Stimulated activated CD8-positive, alpha-beta memory T cell treated with anti-CD3 and anti-CD28 coated beads, Interleukin-7, amount 100 ng/mL, for 24 hours (primary cell): ENCODE results near the gene ARHGEF16.

Experiments
- DNase-seq: peaks from one replicate; pipeline ENCODE4 v3.0.0-alpha.2; 2020; ENCODE audit warnings: low read depth

ARHGEF16 gene

DNA sequence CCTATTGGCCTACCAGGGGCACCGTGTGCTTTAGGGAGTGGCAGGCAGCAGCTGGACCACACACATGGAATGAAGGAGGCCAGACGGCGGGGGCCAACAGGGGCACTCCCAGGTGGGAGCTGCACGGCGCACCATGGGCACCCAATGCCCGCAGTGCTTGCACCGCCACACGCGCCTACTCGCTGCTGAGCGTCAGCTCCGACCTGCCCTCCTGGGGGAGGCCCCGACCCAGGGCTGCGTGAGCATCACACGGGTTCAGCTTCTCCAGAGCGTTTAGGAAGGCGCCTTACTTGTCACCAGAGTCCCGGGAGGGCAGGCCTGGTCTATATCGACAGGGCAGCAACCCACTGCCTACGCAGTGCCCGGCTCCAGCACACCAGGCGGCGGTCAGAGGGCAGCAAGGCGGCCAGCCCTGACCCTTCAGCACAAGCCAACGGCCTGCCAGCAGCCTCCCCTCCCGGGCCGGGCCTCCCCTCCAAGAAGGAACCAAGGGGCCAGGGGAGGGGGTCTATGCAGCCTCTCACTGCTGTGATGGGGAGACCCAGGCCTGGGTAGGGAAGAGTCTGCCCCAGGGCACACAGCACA, 64.9 kb downstream of the ARHGEF16 start:
- no peak for DNase-seq

DNA sequence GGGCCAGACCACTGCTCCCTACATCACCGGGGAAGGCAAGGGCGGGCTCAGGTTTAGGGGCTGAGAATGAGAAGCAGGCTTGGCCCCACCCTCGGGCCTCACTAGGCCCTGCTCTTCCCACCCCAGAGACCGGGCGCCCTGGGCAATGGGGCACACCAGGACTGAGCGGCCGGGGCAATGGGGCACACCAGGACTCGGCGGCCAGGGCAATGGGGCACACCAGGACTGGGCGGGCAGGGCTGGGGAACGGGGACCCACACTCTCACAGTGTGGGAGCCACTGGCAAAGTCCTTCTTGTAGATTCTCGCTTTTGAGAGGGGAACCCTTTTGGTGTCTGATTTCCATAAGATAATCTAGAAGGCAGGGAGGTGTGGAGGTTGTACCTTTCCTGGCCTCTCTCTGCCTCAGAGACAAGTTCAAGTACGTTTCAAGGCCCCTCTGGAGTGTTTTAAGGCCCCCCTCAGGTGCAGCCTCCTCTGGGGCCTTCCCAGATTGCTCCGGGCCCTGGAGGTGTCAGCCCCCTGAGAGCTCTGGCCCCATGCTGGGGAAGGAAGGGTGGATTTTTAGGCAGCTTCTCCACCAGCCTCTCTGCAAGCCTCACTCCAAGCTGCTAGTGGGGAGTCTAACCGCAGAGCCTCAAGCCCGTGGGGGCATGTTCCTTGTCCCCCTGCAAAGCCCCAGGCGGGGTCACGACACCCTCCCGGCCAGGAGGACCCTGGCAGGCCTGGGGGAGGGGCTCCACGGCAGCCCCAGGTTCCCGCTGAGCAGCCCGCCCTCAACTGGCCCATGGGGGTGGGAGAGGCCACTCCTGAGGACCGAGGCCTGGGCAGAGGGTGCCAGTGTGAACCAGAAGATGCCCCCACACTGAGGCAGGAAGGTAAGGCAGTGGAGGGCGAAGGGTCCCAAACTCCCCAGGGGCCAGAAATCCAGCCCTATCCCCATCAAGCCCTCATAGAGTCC, 66.2 kb downstream of the ARHGEF16 start:
- no peak for DNase-seq

DNA sequence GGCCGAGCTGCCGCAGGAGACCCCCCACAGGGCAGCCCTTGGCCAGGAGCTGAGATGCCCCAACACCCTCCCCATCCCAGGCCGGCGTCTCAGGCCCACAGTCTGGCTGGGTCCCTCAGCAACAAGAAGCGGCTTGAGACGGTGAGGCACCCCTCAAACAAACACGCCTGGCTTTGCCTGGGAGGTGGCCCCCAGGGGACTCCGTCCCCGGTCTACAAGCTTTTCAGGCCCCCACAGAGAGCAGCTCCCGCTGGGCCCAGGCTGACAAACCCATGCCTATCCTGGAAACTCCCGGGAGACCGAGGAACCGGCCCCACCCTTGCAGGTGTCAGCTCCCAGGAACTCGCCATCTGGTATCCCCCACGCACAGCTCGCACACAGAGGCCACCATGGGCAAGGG, 67.0 kb downstream of the ARHGEF16 start:
- DNase-seq, result no peak

DNA sequence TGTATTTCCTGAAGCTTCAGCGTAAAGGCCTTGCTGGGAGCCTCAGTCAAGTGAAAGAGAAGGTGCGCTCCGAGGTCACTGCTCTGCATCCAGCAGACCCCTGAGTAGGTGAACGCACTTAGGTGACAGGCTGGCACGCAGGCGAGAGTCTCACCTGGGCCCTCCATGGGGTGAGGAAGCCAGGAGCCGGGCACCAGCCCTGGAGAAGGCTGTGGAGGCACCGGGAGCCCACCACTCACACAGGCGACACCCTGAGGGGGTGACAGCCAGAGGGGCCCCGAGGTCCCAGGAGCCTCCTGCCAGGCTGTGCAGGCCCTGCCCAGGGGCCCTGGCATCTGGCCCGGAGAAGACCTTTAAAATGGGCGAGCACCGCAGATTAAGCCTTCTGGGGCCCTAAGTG, 67.6 kb downstream of the ARHGEF16 start:
- no peak for DNase-seq

DNA sequence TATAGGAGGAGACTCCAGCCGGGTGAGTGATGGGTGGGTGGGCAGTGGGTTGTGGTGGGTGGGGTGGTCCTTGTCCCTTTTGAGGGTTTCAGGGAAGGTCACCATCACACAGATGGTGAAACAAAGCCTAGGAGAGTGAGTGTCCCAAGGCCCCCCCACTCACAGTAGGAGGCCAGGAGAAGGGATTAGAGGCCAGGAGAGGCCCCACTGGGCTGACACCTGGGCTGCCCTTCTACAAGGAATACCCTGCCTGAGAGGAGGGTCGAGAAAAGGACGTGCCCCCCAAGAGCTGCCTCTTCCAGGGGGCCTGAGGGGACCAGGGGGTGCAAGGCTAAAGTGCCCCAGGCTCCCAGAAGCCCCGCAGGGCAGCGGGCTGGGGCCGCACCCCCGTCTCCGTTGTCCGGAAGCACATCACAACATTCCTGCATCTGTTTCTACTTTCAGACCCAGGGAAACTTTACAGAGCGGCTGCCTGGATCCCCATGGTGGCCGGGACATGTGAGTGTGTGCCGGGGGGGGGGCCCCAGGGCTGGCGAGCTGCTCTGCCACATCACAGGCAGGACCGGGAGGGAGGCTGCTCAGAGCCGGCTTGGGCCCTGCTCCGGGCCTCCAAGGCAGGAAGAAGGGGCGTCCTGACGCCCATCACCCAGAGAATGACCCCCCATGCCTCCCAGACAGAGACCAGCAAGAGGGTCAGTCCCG, 68.2 kb downstream of the ARHGEF16 start:
- no peak for DNase-seq

DNA sequence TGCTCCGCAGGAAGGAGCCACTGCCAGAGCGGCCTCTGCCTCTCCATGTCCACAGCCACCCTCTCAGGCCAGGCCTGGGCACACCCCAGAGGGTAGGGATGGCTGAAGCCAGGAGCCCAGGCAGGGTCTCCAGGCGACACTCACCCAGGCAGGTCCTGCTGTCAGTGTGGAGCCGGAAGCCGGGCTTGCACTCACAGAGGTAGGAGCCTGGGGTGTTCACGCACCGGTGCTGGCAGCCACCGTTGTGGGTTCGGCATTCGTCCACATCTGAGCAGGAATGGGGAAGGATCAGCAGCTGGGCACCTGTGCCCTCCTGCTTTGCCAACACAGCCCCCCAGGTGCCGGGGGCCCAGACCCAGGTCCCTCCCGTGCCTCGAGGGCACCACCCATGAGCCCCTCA, 69.5 kb downstream of the ARHGEF16 start:
- DNase-seq, result no peak

DNA sequence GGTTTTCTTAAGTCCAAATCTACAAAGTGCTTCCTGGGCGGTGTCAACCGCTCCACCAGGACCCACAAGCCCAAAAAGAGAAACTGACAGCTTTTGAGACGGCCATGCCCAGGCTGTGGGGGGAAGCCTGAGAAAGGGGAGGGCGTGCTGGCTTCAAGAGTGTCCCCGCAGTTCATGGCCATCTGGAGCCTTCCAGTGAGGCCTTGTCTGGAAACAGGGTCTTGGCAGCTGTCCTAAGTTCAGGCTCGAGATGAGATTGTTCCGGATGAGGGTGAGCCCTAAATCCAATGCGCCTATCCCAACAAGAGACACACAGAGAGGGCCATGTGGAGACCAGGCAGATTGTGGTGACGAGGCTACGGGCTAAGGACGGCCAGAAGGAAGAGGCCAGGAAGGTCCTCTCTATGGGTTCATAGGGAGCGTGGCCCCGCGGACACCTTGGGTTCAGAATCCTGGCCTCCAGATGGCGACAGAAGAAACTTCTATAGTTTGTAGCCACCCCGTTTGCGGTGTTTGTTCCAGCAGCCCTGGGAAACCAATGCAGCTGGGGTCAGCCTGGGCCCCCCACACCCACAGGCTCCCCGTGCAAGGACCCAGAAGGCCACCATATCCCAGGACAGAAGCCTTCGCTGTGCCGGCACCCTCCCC, 70.2 kb downstream of the ARHGEF16 start:
- no peak for DNase-seq

DNA sequence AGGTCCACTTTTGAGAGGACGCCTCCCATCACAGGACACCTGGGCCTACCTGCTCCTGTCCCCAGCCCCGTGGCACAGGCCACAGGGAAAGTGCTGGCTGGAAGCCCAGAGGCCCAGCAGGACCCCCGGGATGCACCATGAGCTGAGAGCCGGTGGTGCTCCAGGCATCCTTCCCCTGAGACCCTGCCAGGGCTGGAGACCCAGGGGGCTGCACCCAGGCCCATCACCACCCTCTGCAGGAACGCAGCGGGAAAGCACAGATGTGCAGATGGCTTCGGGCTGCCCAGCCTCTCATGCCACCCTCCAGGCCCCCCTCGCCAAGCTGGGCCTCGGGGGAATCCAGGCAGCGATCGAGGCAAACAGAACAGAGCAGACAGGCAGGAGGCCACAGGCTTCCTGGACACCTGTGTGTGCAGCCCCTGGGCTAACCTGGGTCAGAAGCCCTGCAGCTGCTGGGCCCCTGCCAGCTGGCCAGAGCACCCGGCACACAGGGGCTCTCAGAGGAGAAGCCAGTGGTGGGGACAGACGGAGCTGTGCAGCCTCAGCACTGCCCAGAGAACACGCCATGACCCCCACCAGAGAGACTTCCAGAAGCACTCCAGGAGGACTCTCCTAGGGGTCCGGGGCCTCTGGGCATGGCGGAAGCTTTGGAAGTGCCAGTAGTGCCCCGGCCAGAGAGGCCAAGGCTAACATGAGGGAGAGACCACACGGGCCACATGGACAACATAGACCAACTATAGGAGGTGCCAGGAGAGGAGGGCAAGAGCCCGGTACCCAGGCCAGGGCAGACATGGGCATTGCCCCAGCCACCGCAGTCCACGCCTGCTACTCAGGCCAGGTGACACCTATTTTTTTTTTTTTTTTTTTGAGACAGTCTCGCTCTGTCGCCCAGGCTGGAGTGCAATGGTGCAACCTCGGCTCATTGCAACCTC, 71.4 kb downstream of the ARHGEF16 start:
- DNase-seq, result no peak

DNA sequence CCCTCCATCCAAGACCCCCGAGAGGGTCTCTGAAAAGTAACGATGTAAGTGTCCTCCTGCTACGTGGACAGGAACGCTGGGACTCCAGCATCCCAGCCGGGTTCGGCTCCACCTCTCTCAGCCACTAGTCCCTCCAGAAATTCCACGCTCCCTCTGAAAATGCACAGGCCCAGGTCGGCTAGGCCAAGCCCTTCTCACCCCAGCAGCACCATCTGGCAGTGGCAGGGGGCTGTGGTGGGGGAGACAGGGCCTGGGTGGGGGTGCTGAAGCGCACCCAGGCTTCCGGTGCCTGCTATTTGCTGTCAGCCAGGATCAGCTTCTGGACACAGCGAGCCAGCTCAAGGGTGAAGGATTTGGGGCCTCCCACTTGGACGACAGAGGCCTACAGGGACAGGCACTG, 73.3 kb downstream of the ARHGEF16 start:
- no peak for DNase-seq

DNA sequence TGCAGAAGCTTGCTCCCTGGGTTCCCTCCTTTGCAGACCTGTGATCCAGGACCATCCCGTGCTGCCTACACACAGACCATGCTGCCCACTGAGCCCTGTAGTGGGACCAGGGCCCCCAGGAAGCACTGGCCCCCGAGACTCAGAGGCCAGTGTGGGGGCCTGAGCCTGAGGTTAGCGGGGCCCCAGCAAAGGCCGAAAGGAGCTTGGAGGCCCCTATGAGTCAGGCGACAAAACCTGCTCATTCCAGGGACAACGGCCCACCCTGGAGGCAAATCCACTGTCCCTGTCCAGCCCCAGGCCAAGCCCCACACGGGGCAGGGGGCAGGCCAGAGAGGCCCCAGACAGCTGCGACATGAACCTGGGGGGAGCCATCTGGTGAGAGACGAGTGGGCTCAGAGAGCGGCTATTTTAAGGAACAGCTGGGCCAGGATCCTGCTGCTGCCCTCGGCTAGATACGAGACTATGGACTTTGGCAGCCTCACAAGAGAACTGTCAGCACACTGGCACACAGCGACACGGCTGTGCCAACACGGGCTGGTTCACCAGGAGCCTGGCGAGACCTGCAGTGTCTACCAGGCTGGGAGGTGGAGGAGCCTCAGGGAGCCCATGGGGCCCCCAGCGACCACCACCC, 74.7 kb downstream of the ARHGEF16 start:
- no peak for DNase-seq

DNA sequence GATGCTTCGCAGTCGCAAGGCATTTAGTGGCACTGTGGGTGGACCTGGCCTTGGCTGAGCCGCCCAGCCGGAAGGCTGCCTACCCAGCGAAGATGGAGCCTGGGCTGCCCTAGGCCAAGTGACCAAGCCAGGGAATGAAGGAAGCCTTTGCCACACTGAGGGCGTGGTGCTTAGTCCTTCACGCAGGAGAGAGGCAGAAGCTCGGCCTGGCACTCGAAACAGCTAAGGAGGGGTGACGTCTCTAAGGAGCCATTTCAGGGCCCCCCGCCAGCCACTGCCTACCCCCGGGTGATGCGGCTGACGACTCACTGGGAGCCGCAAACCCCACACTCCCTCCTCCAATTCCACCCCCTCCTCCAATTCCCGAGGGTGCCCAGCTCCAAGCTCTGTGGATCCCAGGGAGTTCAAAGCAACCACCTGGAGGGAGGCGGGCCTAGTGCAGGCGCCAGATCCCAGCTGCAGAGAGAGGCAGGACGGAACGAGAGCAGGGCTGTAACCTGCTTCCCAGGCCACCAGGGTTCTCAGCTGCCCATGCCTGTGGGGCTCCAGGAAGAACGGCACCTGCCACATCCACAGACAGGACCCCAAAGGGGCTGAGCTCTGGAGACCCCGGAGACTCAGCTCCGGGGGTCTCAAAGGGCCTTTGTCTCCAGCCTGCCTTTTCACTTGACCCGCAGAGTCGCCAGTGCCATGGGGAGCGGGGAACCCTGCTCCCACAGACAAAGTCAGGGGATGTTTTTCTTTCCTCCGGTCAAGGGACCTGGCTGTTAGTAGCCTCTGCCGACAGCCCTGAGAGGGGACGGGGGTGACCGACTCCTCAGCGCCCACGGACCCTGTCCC, 75.8 kb downstream of the ARHGEF16 start:
- no peak for DNase-seq
